HG03064 (cell line): Measurements from ENCODE around the gene C19orf81.

Source experiments
- ATAC-seq: cut with Tn5 transposase; IDR thresholded peaks from one replicate; pipeline ENCODE4 v1.9.1; 2021; ENCODE audit warnings: low read depth; ENCODE audit not compliant: unreplicated experiment

C19orf81 gene

DNA sequence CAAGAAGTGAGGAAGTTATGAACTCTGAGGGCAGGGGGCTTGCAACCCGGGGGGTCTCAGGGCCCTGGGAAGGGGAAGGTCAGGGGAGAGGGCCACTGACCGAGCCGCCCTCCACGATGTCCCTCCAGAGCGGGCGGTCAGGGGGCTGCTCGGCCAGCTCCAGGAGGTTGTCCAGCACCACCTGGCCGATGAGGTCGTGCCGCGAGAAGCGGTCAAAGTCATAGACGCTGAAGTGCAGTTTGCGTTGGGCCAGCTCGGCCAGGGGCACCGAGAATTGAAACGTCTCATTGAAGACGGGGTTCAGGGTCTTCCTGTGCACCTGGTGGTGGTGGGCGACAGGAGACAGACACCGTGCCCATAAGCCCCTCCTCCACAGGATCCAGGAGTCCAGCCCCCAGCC lies 20.1 kb upstream of the C19orf81 start:
- ATAC-seq = no peak

DNA sequence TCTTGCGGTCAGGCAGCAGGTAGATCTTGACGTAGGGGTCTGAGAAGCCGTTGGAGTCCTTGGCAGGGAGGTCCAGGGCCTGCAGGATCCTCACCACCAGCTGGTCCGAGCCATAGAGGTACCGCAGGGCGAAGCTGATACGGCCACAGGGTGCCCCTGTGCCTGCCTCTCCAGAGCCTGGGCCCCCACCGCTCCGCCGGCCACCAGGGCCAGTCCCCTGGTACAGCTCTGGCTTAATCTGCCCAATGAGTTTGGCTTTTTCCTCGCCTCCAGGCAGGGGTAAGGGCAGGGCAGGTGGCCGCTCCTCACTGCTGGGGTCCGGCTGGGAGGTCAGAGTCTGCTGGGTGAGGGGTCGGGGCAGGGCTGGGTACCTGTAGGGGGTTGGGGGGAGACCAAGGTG lies 19.4 kb upstream of the C19orf81 start:
- no peak for ATAC-seq

DNA sequence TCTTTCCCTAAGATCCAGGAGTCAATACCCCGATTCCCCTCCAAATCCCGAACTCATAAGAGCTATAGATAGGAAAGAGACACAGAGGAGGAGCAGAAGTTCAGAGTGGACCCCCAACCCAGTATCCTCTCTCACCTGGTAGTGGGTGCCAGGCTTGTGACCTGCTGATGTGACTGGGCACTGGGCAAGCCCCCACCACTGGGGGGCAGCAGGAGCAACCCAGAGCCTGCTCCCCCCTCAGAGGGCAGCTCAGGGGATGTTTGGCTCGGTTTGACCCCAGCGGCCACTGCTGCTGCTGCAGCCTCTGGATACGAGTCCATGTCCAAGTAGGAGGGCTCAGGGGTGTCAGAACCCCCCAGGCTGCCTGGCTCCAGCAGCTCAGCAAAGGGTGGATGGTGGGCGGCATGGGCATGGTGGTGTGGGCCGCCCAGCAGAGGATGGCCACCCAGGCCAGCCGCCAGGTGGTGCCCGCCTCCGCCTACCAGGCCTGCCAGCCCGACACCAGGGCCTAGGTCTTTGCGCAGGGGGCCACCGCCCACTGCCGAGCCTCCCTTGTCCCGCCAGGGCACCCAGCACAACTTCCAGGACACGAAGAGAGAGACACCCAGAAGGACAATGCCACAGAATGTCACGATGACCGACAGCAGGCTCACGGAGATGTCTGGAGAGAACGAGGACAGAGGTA lies 17.0 kb upstream of the C19orf81 start:
- no peak for ATAC-seq

DNA sequence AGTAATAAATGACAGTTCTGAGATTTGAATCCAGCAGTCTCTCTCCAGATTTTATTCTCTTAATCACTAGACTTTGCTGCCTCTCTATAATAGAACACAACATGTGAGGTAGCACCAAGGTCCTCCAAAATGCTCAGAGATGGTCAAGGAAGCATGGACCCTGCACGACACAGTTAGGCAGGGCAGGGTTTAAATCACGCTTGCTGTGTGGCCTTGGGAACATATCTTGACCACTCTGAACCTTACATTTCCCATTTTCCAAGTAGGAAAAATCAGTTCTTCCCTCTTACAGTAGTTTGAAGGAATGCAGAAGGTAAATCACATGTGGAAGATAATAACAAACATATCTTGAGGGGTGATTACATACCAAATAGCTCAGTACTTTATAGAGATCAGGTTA lies 15.9 kb upstream of the C19orf81 start:
- no peak for ATAC-seq

DNA sequence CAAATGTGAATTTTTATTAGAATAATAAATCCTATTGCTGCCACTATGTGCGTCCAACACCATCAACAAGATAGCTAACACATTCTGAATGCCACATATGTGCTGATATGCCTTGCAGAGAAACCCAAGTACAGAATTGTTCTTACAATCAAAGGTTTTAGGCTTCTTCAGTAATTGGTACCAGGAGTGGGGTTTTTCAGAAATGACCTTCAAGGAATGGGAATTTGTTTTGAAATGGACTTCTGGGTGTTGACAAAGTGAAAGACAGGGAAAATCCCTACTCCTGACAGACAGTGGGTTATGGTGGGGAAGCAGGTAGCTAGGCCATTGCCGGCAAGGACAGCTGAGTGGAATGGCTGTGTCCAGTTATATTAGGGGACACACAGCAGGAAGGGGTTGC lies 15.3 kb upstream of the C19orf81 start:
- no peak for ATAC-seq

DNA sequence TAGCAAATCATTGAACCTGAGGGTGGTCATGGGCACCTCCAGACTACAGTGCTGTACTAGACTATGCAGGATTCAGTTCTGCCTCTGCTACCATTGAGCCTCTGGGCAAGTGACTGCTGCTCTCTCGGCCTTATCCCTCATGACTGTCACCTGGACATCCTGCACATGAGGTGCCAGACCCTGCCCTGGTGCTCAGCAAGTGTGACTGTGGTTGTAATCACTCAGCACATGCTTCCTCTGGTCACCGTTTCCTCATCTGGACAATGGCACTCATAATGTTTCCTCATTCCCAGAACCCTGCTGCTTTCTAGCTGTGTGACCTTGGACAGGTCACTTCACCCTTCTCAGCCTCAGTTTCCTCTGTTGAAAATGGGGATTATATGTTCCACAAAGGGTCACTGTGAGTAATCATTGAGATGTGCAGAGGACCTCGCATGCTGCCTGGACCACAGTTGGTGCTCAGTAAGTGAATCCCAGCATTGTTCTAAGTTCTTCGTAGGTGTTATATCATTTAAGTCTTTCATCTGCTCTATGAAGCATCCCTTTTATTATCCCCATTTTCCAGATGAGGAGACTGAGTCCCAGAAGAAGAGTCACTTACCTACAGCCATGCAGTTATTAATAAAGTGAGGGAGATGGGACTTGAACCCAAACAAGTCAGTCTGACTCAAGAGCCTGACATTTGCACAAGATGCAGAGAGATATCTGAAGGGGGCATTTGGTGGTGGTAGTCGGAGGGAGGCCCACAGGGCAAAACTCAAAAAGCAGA lies 12.7 kb upstream of the C19orf81 start:
- ATAC-seq = no peak

DNA sequence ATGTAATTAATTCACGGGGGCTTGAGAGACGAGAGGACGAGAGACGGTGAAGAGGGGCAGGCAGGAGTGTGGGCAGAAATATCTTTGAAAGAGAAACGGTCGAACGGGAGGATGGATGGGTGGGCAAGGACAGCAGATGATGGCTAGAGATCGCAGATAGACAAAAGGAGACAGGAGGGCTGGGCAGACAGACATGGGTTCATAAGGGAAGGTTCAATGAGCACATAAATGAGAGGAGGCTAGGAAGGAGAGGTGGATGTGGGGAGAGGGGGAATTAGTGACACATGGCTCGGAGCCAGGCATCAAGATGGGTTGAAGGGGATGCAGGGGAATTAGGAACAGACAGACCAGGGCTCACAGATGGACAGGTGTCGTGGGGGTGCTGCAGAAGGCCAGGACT lies 10.6 kb upstream of the C19orf81 start:
- ATAC-seq = no peak

DNA sequence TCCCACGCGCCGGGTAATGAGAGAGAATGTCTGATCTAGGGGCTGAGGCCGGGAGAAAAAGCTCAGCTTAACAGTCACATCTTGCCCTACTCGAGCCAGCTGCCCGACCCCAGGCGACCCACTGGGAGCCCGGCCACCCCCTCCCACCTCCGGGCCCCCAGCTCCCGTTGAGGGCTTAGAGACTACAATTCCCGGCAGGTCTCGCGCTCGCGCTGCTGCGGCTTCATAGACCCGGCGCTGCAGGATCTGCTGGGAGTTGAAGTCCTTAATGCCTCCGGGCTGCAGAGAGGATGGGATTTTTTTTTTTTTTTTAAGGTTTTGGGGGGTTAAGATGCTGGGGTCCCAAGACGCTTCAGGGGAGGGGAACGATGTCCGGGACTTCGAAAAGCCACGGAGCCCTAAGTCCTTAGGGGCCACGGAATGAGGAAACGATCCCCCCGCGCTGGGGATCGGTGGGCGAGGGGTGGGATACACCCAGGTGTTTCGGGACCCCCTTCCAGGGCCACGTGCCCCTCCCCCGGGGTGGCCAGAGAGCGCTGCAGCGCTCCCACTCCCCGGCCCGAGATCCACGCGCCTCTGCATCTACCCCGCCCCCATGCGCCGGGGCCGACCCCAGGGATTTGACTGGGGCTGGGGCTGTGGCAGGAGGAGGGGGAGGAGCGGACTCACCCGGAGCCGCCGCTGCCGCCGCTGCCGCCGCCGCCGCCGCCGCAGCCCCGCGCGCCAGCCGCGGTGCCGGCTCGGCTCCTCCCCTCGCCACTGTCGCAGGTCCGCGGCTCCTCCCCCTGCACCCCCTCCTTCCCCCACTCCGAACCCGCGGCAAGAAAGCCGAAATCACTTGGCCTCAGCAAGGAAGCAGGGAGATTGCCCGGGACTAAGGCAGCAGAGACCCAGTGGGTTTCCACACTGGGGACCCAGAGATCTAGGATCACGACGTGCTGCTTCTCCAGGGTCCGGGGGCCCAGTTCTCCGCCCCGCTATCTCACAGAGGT lies 9.8 kb upstream of the C19orf81 start, which contains the start of gene SYT3:
Gene SYT3 (minus strand): TSS at position 761 of the 992 bp plus-strand sequence. CDS start 2,470 bp downstream, outside the sequence.
- no peak for ATAC-seq

DNA sequence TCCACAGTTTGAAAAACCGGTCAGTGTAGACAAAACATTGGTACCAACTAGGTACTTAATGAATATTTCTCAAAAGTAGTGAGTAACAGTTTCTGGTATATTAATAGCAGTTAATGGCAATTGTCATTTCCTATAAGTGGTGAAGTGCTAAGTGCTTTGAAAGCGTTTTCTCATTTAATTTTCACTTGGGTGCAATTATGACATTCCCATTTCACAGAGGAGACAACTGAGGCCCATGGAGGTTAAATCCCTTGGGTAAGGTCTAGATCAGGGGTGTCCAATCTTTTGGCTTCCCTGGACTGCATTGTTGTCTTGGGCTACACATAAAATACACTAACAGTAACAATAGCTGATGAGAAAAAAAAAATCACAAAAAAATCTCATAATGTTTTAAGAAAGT lies 8.9 kb upstream of the C19orf81 start:
- no peak for ATAC-seq

DNA sequence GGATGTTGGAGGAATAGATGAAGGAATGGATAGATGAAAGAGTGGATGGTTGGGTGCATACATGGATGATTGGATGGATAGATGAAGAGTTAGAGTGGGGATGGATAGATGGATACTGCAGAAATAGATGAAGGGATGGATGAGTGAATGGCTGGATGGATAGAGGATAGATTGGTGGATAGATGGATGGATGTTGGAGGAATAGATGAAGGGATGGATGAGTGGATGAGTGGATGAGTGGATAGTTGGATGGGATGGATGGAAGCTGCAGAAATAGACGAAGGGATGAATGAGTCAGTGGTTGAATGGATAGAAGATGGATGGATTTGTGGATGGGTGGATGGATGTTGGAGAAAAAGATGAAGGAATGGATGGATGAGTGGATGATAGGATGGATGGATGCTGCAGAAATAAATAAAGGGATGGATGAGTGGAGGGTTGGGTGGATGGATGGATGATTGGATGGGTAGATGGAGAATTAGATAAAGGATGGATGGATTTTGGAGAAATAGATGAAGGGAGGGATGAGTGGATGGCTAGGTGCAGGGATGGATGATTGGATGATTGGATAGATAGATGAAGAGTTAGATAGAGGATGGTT lies 4.8 kb upstream of the C19orf81 start:
- ATAC-seq = no peak

DNA sequence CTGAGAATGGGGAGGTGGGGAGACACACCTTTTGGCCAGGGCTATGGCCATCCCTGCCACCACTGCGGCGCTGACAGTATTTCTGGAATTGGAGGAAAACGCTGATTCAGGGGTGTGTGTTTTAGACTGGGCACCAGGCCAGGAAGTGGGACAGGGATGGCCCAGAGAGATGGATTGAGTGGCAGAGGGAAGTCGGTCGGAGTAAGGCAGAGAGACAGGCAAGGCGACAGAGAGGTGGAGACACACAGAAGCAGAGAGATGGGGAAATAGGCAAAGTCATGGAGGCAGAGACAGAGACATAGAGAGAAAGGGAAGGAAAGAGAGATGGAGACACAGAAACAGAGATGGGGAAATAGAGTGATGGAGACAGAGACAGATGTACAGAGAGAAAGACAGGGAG lies 4.1 kb upstream of the C19orf81 start:
- no peak for ATAC-seq

DNA sequence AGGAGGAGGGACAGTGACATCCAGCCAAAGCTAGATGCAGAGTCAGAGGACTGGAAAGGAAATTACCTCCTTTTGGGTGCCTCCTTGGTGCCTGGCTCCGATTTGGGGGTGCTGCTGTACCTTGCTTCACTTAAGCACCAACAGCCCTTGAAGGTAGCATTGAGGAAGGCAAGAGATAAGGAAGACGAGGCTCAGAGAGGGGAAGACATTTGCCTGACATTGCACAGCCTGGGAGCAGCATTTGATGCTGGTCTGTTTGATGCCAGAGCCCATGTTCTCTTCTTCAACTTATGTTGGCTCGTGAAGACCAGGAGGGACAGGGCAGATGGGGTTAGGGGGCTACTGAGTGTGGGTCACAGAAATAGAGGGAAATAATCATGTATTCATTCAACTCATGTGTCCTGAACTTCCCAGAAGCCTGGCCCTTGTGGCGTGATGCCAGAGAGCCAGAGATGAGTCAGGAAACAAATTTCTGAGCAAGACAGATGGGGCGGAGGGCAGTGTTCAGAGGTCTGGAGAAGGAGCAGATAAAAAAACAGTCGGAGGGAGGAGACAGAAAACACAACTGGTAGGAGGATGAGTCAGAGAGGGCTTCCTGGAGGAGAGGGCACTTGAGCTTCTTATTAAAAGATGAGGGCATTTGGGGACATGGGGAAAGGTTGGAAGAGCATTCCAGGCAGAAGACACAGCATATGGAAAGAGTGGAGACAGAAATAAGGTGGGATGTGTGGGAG lies 3.0 kb upstream of the C19orf81 start:
- no peak for ATAC-seq

DNA sequence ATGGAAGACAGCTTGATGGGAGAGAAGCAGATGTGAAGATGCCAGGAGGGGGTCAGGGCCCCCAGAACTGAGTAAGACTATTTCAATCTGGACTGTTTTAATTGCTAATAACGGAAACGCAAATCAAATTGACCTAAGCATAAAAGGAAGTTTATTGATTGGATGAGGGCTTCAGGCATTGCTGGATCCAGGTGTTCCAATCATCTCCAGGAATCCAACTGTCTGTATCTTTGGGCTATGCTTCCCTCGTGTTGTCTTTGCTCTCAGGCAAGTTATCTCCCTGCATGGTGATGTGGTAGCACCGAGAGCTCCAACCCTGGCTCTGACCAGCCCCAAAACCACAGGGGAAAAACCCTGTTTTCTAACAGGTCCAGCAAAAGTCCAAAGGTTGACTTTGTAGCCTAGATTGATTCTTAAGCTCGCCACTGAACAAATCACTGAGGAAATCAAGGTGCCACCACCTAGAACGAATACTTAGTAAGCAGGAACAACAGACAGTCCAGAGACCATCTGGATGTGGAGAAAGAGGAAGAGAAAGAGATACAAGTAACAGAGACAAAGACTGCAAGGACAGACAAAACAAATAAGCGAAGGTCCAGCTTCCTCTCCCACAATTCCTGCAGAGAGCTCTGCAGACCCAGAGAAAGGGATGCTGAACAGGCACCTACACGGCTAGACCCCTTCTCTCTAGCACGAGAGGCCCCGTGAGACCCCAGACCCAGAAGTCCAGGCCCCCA lies 1.2 kb upstream of the C19orf81 start:
- ATAC-seq = no peak

DNA sequence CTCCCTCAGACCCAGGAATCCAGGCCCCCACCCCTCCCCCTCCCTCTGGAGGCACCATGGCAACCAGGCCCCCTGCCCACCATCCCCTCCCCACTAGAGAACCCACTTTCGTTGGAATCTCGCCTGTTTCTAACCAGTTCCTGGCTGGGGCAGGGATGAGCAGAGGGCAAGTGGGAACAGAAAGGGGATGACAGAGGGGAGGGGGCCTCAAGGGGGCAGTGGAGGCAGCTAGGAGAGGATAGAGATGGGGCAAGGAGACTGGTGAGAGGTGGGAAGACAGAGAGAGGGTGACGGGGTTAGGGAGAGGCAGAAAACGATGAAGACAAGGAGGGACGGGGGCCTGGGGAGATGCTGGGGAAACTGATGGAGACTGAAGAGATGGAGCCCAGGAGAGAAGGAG lies 586 bp upstream of the C19orf81 start:
- no peak for ATAC-seq

DNA sequence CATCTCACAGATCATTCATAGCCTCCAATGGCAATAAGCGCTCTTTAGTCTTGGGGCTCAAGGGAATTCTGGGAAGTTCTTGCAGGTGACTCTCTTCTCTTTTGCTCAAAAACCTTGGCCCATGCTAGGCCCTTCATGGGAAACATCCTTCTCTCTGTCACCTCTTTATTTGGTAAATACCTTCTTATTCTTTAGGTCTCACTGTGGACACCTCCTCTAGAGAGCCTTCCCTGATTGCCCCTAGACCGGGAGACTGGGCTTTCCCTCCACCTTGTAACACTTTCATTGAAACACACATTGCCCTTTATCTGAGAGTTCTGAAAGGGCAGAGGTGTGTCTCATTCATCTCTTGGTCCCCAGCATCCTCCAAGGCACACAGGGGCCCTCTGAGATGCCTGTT lies 1.9 kb downstream of the C19orf81 start:
- no peak for ATAC-seq

DNA sequence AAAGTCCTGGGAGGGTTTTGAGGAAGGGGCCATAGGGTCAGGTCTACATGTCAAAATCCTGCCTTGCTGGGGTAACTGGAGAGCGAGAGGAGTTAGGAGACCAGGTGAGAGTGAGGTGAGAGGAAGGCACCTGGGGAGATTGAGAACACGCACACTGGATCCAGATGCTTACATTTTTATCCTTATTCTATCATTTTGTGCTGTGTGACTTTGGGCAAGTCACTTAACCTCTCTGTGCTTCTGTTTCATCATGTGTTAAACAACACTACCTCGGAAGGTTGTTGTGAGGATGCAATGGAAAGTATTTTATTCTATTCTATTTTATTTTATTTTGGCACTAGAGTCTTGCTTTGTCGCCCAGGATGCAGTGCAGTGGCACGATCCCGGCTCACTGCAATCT lies 3.5 kb downstream of the C19orf81 start:
- no peak for ATAC-seq

DNA sequence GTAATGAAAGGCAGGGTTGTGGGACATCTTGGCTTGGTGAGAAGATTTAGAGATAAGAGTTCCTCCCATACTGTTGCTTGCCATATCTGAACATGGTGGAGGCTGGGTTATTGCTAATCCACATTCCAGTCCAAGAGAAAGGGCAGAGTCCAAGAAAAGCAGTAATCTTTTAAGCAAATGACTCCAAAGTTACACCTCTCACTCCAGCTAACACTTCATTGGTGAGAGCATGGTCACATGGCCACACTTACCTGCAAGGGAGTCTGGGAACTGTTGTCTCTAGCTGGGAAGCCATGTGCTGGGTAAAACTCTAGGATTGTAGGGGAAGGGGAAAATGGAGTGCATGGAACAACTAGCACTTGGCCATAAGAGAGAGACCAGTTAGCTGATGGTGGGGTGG lies 5.6 kb downstream of the C19orf81 start:
- no peak for ATAC-seq

DNA sequence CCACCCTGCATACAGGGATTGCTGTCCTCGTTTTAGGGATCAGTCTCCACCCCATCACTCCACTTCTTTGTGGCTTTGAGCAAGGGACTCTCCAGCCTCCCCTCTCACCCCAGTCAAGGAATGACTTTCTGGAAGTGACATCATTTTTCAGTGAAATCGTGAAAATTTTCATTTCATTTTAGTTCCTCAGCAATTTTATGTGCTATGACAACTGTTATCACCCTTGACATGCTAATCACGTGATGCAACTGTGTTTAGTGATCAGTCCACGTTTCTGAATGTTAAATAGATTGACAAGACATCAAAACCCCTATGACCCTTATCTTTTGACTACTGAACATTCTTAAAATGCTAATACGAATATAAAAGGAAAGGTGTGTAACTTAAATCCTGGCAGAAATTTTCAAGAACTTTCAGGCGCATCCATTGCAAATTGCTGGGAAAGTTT lies 8.0 kb downstream of the C19orf81 start:
- ATAC-seq = no peak
